T-cell (primary cell): ENCODE data around the gene AKAP13. TPM values are rescaled to one million over a fixed set of nuclear protein-coding genes. Genes with fewer than 3 reads are reported as not detected.
A peak's percentile ranks its signal among the peaks of the same experiment; 100 is the strongest.

ENCODE experiments used
- ATAC-seq, 4 experiments: fragments of 200-7000 bp in 3 of 4; fragments of 150-1000 bp in 1 of 4; cut with Tn5 transposase; replicated peaks in 1 of 4; 1 replicate in 3 of 4; 2 replicates in 1 of 4; pipeline ENCODE4 v1.10.0; 2021; ENCODE audit warnings: moderate library complexity in 3 of 4, mild to moderate bottlenecking in 2 of 4, moderate number of reproducible peaks in 1 of 4
- CTCF ChIA-PET, 2 donors: fragments of 300-600 bp; sonication (Branson Sonifier 250); formaldehyde crosslinking; loops; one replicate each; lab custom pipeline; 2022; ENCODE audit warnings: antibody characterized with exemption in 2 of 2; lab: Charles Lee
- POLR2A ChIA-PET, 2 donors: fragments of 300-600 bp; sonication (Branson Sonifier 250); formaldehyde crosslinking; loops; one replicate each; lab custom pipeline; 2022; ENCODE audit warnings: antibody characterized with exemption in 2 of 2; lab: Charles Lee
- DNase-seq, 35 experiments: peaks; one replicate each; pipeline versions ENCODE4 v3.0.0 to v3.0.0-alpha.2; 2013 to 2023
- H3K27ac ChIP-seq: one replicate; pipeline ENCODE4 v1.5.1; 2013; ENCODE audit warnings: low read length
- H3K27me3 ChIP-seq, 2 experiments: replicated peaks in 1 of 2; 1 replicate in 1 of 2; 2 replicates in 1 of 2; pipeline versions ENCODE4 v1.6.1 to v1.7.0; 2013; ENCODE audit warnings: low read length in 1 of 2, mixed read lengths in 1 of 2; ENCODE audit not compliant: control insufficient read depth in 2 of 2, insufficient read depth in 2 of 2; ENCODE audit errors: extremely low read depth in 1 of 2
- H3K36me3 ChIP-seq, 2 donors: 1 replicate in 1 of 2; 2 replicates in 1 of 2; pipeline versions ENCODE4 v1.6.1 to v1.7.0; 2013; ENCODE audit warnings: low read length in 1 of 2; ENCODE audit not compliant: control insufficient read depth in 2 of 2, insufficient read depth in 1 of 2; ENCODE audit errors: extremely low read depth in 1 of 2
- H3K4me1 ChIP-seq, 2 experiments: 1 replicate in 1 of 2; 2 replicates in 1 of 2; pipeline versions ENCODE4 v1.6.1 to v1.7.0; 2013; ENCODE audit warnings: low read length in 2 of 2, mixed read lengths in 1 of 2; ENCODE audit not compliant: insufficient read depth in 2 of 2, control insufficient read depth in 1 of 2; ENCODE audit errors: extremely low read depth in 1 of 2
- H3K4me3 ChIP-seq, 2 donors: 1 replicate in 1 of 2; 2 replicates in 1 of 2; pipeline versions ENCODE4 v1.5.1 to v1.7.0; 2013; ENCODE audit warnings: mild to moderate bottlenecking in 2 of 2, low read length in 1 of 2, moderate library complexity in 1 of 2; ENCODE audit not compliant: control insufficient read depth in 1 of 2; ENCODE audit errors: extremely low read depth in 1 of 2
- H3K9me3 ChIP-seq: 2 replicates; pipeline ENCODE4 v1.7.0; 2013
- H3K27ac Mint-ChIP-seq, 2 donors: one replicate each; pipeline ENCODE4 v1.8.0; 2020 to 2021; ENCODE audit warnings: mild to moderate bottlenecking in 2 of 2, mixed read lengths in 2 of 2
- H3K27me3 Mint-ChIP-seq, 2 donors: one replicate each; pipeline ENCODE4 v1.8.0; 2021 to 2022; ENCODE audit warnings: mixed read lengths in 2 of 2
- H3K36me3 Mint-ChIP-seq: one replicate; pipeline ENCODE4 v1.8.0; 2021; ENCODE audit warnings: mixed read lengths
- H3K4me1 Mint-ChIP-seq, 3 donors: one replicate each; pipeline ENCODE4 v1.8.0; 2020 to 2022; ENCODE audit warnings: mixed read lengths in 3 of 3, mild to moderate bottlenecking in 1 of 3
- H3K4me3 Mint-ChIP-seq, 3 donors: one replicate each; pipeline ENCODE4 v1.8.0; 2020 to 2022; ENCODE audit warnings: mild to moderate bottlenecking in 3 of 3, mixed read lengths in 3 of 3, moderate library complexity in 3 of 3
- H3K9me3 Mint-ChIP-seq, 3 donors: one replicate each; pipeline ENCODE4 v1.8.0; 2020 to 2022; ENCODE audit warnings: mixed read lengths in 3 of 3
- WGBS: methylation state at CpG from one replicate; pipeline ENCODE4 v1.1.5; 2013; ENCODE audit warnings: missing lambda C conversion rate; ENCODE audit not compliant: insufficient coverage; 5-methylcytosine and 5-hydroxymethylcytosine counted together
- total RNA-seq, 35 experiments: library from RNA in 6 of 35; stranded (reverse) in 6 of 35; fragments of 120-200 nt in 1 of 35; gene quantifications; one replicate each; pipeline versions ENCODE4 v1.2.1 to v1.2.4 and lab custom pipeline; 2013 to 2026

Gene AKAP13
- total RNA-seq, 5 donors from 2014 or later (not counting 1 experiment from before 2014, with no cell fraction given) = 232 to 391 (median 281) TPM

- no peak overlapping the region for H3K4me3 ChIP-seq
- Mint-ChIP-seq H3K27ac (peak overlapping the region; percentile 6 to 30), H3K4me3 (peak overlapping the region in 1 of 3 donors; percentile 31), H3K9me3 (no peaks in the 10 kb centered on the region), H3K27me3 (no peaks in the 10 kb centered on the region), H3K4me1 (peaks cover 80 to 87% (median 85%) of the 10 kb centered on the region in 3 donors), H3K36me3 (no peaks in the 10 kb centered on the region)
- ChIA-PET POLR2A (interaction anchor here (0.5 to 0.8 kb wide), 3 partner anchors 9 to 30 kb away, joined by 3 to 4 read pairs (median 4); no protein-coding TSS in a partner anchor), CTCF (interaction anchor here (0.6 to 3.6 kb wide), 4 partner anchors 10 to 21 kb away, joined by 3 to 32 read pairs (median 6); no protein-coding TSS in a partner anchor)
- no peak overlapping the region for H3K27ac ChIP-seq
- WGBS = 60% methylated on average over 1 of the region's 5 CpGs
- no peaks in the 10 kb centered on the region for H3K27me3 ChIP-seq
- no peaks in the 10 kb centered on the region for H3K36me3 ChIP-seq
- no peaks in the 10 kb centered on the region for H3K9me3 ChIP-seq
- no peak for DNase-seq
- peak in 1 of 4 experiments; percentile 55 for ATAC-seq
- H3K4me1 ChIP-seq = peaks cover 20 to 21% of the 10 kb centered on the region in 2 experiments
Observed at GRCh38 chr15:85402195-85402881, 21.9 kb downstream of the AKAP13 start.

- ChIA-PET CTCF (interaction anchor here (0.7 to 3.6 kb wide), 4 partner anchors 9 to 107 kb away, joined by 3 to 32 read pairs (median 4); no protein-coding TSS in a partner anchor), POLR2A (interaction anchor here in 1 of 2 donors (1.0 kb wide), 1 partner anchor 22 kb away, joined by 4 read pairs; no protein-coding TSS in a partner anchor)
- WGBS = 93% methylated on average over 5 of the region's 5 CpGs
- Histone ChIP-seq H3K4me1 (peaks cover 27 to 28% of the 10 kb centered on the region in 2 experiments), H3K4me3 (no peak overlapping the region), H3K36me3 (no peaks in the 10 kb centered on the region), H3K9me3 (no peaks in the 10 kb centered on the region), H3K27me3 (no peaks in the 10 kb centered on the region), H3K27ac (no peak overlapping the region)
- H3K4me1 Mint-ChIP-seq = peaks cover 87 to 90% (median 88%) of the 10 kb centered on the region in 3 donors
- no peaks in the 10 kb centered on the region for H3K27me3 Mint-ChIP-seq
- DNase-seq = no peak
- no peak for ATAC-seq
- H3K4me3 Mint-ChIP-seq = no peak overlapping the region
- no peaks in the 10 kb centered on the region for H3K9me3 Mint-ChIP-seq
- peak overlapping the region; percentile 45 to 82 for H3K27ac Mint-ChIP-seq
- H3K36me3 Mint-ChIP-seq = no peaks in the 10 kb centered on the region
Observed at GRCh38 chr15:85403745-85404144, 23.3 kb downstream of the AKAP13 start.

GRCh38 chr15:85404176-85404917 is 23.9 kb downstream of the AKAP13 start:
- H3K4me1 ChIP-seq = peaks cover 27 to 28% of the 10 kb centered on the region in 2 experiments
- WGBS = no CpG with 5 or more reads among the region's 4 CpGs
- no peak for DNase-seq
- peak overlapping the region in 2 of 3 donors; percentile 7 to 29 for H3K4me3 Mint-ChIP-seq
- H3K27ac ChIP-seq = no peak overlapping the region
- no peak for ATAC-seq
- no peaks in the 10 kb centered on the region for H3K9me3 Mint-ChIP-seq
- no peak overlapping the region for H3K4me3 ChIP-seq
- H3K27ac Mint-ChIP-seq = peak overlapping the region; percentile 82 to 86
- no peaks in the 10 kb centered on the region for H3K27me3 ChIP-seq
- ChIA-PET CTCF (interaction anchor here (0.6 to 3.6 kb wide), 8 partner anchors 8 to 112 kb away, joined by 3 to 32 read pairs (median 4); no protein-coding TSS in a partner anchor), POLR2A (interaction anchor here in 1 of 2 donors (0.6 to 1.0 kb wide), 4 partner anchors 23 to 82 kb away, joined by 3 to 4 read pairs (median 3); no protein-coding TSS in a partner anchor)
- peaks cover 86 to 89% (median 88%) of the 10 kb centered on the region in 3 donors for H3K4me1 Mint-ChIP-seq
- no peaks in the 10 kb centered on the region for H3K36me3 Mint-ChIP-seq
- H3K36me3 ChIP-seq = no peaks in the 10 kb centered on the region
- no peaks in the 10 kb centered on the region for H3K27me3 Mint-ChIP-seq
- H3K9me3 ChIP-seq = no peaks in the 10 kb centered on the region

GRCh38 chr15:85404918-85405866 is 24.8 kb downstream of the AKAP13 start:
- no peak for DNase-seq
- no peak for ATAC-seq
- Mint-ChIP-seq H3K27me3 (no peaks in the 10 kb centered on the region), H3K9me3 (no peaks in the 10 kb centered on the region), H3K4me1 (peaks cover 83 to 85% (median 83%) of the 10 kb centered on the region in 3 donors), H3K27ac (peak overlapping the region; percentile 82 to 86), H3K36me3 (peaks cover 2% of the 10 kb centered on the region), H3K4me3 (peak overlapping the region in 2 of 3 donors; percentile 7 to 29)
- Histone ChIP-seq H3K27me3 (no peaks in the 10 kb centered on the region), H3K36me3 (no peaks in the 10 kb centered on the region), H3K27ac (no peak overlapping the region), H3K4me1 (peaks cover 23 to 28% of the 10 kb centered on the region in 2 experiments), H3K4me3 (no peak overlapping the region), H3K9me3 (no peaks in the 10 kb centered on the region)
- WGBS = no CpG with 5 or more reads among the region's 7 CpGs
- POLR2A ChIA-PET = interaction anchor here in 1 of 2 donors (0.6 to 0.7 kb wide), 6 partner anchors 11 to 1217 kb away, joined by 3 to 10 read pairs (median 4); partner anchors contain the start of gene AKAP13
- CTCF ChIA-PET = interaction anchor here (0.6 to 3.6 kb wide), 8 partner anchors 8 to 113 kb away, joined by 3 to 32 read pairs (median 4); no protein-coding TSS in a partner anchor

- ATAC-seq = no peak
- Histone ChIP-seq H3K36me3 (no peaks in the 10 kb centered on the region), H3K4me3 (no peak overlapping the region), H3K4me1 (peaks cover 18 to 22% of the 10 kb centered on the region in 2 experiments), H3K9me3 (no peaks in the 10 kb centered on the region), H3K27ac (peak overlapping the region; percentile 52), H3K27me3 (no peaks in the 10 kb centered on the region)
- Mint-ChIP-seq H3K4me1 (peaks cover 80 to 86% (median 85%) of the 10 kb centered on the region in 3 donors), H3K4me3 (peak overlapping the region in 1 of 3 donors; percentile 36), H3K36me3 (peaks cover 8% of the 10 kb centered on the region), H3K9me3 (no peaks in the 10 kb centered on the region), H3K27ac (peak overlapping the region; percentile 82 to 88), H3K27me3 (no peaks in the 10 kb centered on the region)
- no peak for DNase-seq
- WGBS = 60% methylated on average over 1 of the region's 4 CpGs
- POLR2A ChIA-PET = interaction anchor here in 1 of 2 donors (0.6 kb wide), 1 partner anchor 26 kb away, joined by 9 read pairs; no protein-coding TSS in a partner anchor
- CTCF ChIA-PET = interaction anchor here in 1 of 2 donors (0.6 kb wide), 2 partner anchors 104 to 836 kb away, joined by 3 to 4 read pairs; no protein-coding TSS in a partner anchor
Observed at GRCh38 chr15:85406916-85407315, 26.5 kb downstream of the AKAP13 start.
